Thoracic aorta (tissue), 2 donors: Measurements from ENCODE around the gene GPX5. TPM values are rescaled to one million over a fixed set of nuclear protein-coding genes. Genes with fewer than 3 reads are reported as not detected.

Source experiments
- ATAC-seq: fragments of 150-250 bp; one replicate; pipeline ENCODE4 v1.8.0; 2017; ENCODE audit warnings: low read depth; ENCODE audit not compliant: insufficient number of reproducible peaks, low FRiP score
- DNase-seq: peaks from one replicate; pipeline ENCODE4 v3.0.0-alpha.2; 2020; ENCODE audit warnings: low spot score
- H3K27ac ChIP-seq, 2 donors: fragments of 200-600 bp; sonication (generic); 1 replicate in 1 of 2; 2 replicates in 1 of 2; pipeline ENCODE4 v1.5.1; 2016; ENCODE audit warnings: mild to moderate bottlenecking in 2 of 2, moderate library complexity in 2 of 2
- H3K27me3 ChIP-seq: fragments of 200-600 bp; sonication (generic); replicated peaks from 2 replicates; pipeline ENCODE4 v1.6.0; 2016; ENCODE audit warnings: mild to moderate bottlenecking; ENCODE audit not compliant: insufficient read depth
- H3K36me3 ChIP-seq: fragments of 200-600 bp; sonication (generic); one replicate; pipeline ENCODE4 v1.5.1; 2016
- H3K4me1 ChIP-seq, 2 donors: fragments of 200-600 bp; sonication (generic); 1 replicate in 1 of 2; 2 replicates in 1 of 2; pipeline versions ENCODE4 v1.5.1 to v1.6.0; 2016; ENCODE audit warnings: low read depth in 2 of 2, mild to moderate bottlenecking in 1 of 2; ENCODE audit not compliant: control insufficient read depth in 1 of 2
- H3K4me3 ChIP-seq: fragments of 200-600 bp; sonication (generic); 2 replicates; pipeline ENCODE4 v1.5.1; 2016; ENCODE audit warnings: mild to moderate bottlenecking
- H3K9me3 ChIP-seq: fragments of 200-600 bp; sonication (generic); 2 replicates; pipeline ENCODE4 v1.5.1; 2016
- CTCF ChIP-seq: fragments of 200-600 bp; sonication (generic); IDR thresholded peaks from one replicate; pipeline ENCODE4 v1.5.1; 2019; ENCODE audit warnings: antibody characterized with exemption
- total RNA-seq, 2 donors: library from RNA; depleted of rRNA; stranded (reverse); fragments of >200 nt; gene quantifications; one replicate each; pipeline versions ENCODE4 v1.1.0 to v1.2.3, GENCODE V29; 2016

Gene GPX5
- total RNA-seq, 2 donors from 2014 or later: not detected

DNA sequence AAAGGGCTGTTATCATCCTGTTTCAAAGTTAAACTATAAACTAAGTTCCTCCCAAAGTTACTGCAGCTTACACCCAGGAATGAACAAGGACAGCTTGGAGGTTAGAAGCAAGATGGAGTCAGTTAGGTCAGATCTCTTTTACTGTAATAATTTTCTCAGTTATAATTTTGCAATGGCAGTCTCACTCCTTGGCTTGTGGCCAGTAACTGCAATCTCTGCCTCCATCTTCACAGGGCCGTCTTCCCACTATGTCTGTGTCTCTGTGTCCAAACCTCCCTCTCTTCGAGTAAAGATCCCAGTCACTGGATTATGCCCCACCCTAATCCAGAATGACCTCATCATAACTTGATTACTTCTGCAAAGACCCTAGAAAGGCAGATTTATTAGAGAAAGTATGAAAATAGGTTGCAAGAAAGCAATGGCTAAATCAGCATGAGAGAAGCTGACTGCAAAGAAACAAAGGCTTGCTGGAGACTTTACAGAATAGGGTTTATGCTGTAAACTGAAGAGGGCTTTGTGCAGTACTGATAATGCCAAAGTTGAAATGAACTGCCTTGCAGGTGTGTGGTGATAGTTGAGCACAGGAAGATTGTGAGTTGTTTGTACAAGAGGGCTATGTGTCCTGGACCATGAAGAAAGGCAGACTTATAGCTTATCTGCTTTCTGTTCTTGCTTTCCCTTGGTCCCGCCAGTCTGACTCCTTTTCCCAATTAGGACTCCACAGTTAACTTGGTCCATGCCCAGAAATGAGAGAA, 38.5 kb upstream of the GPX5 start:
- Histone ChIP-seq H3K9me3 (no peaks in the 10 kb centered on the region), H3K27ac (no peak overlapping the region), H3K4me3 (no peak overlapping the region), H3K4me1 (peaks cover 0 to 4% of the 10 kb centered on the region in 2 donors), H3K27me3 (no peaks in the 10 kb centered on the region), H3K36me3 (no peaks in the 10 kb centered on the region)
- ATAC-seq (no peak), DNase-seq (no peak)
- TF ChIP-seq CTCF: no peak

GRCh38 chr6:28488916-28489365, 36.7 kb upstream of the GPX5 start:
- Histone ChIP-seq H3K4me1 (peaks cover 0 to 4% of the 10 kb centered on the region in 2 donors), H3K27me3 (no peaks in the 10 kb centered on the region), H3K36me3 (no peaks in the 10 kb centered on the region), H3K9me3 (no peaks in the 10 kb centered on the region), H3K27ac (no peak overlapping the region), H3K4me3 (no peak overlapping the region)
- TF ChIP-seq CTCF: no peak
- ATAC-seq (no peak), DNase-seq (no peak)

- Histone ChIP-seq H3K9me3 (no peaks in the 10 kb centered on the region), H3K4me1 (peaks cover 0 to 4% of the 10 kb centered on the region in 2 donors), H3K27me3 (no peaks in the 10 kb centered on the region), H3K4me3 (peak overlapping the region; percentile 42), H3K36me3 (no peaks in the 10 kb centered on the region), H3K27ac (no peak overlapping the region)
- no peak for TF ChIP-seq CTCF
- no peak for DNase-seq
- no peak for ATAC-seq
These were observed 36.1 kb upstream of the GPX5 start for GRCh38 chr6:28489366-28490204.

DNA sequence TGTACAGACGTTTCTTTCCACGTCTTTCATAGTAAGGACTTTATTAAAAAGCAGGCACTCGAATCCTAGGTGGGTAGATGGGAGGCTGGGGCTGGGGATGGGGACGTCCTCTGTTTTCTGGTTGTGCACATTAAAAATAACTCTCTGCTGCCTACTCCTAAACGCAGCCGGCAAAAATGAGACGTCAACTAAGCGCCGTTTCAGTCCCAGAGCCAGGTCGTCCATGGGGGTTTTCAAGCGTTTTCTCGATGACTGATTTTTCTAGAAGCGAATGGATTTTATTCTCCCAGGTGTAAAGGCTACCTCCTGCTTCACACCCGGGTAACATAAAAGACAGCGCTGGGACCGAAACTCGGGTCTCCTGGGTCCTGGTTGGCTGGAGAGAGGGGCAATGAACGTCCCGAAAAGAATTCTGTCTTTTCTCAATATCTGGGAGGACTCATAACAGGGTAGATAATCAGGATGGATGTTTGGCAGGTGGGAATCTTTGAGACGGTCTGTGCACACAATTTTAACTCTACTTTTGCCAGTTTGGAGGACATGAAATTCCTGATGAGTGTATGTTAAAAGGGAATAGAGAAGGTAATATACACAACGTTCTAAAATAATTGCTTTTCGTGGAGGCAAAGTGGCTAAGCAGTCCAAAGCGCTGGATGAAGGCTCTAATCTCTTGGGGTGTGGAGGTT, 35.3 kb upstream of the GPX5 start:
- Histone ChIP-seq H3K36me3 (no peaks in the 10 kb centered on the region), H3K4me3 (peak overlapping the region; percentile 42), H3K9me3 (no peaks in the 10 kb centered on the region), H3K4me1 (peaks cover 0 to 4% of the 10 kb centered on the region in 2 donors), H3K27me3 (no peaks in the 10 kb centered on the region), H3K27ac (no peak overlapping the region)
- no peak for ATAC-seq
- DNase-seq: no peak
- no peak for TF ChIP-seq CTCF

DNA sequence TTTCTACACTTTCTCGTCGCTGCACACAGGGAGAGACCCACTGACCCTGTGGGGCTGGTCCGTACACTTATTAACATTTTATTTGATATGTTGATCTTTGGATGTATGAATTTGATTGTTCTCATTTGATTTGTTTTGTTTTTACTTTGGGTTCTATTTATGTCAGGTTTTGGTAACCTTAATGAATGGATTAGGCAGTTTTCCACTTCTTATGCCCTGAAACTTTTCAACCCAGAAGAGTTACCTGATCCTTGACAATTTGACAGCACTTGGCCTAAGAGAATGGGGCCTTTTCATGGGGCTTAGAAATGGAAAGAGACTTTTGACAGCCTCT, 33.7 kb upstream of the GPX5 start:
- TF ChIP-seq CTCF: no peak
- Histone ChIP-seq H3K9me3 (no peaks in the 10 kb centered on the region), H3K36me3 (no peaks in the 10 kb centered on the region), H3K4me1 (peaks cover 0 to 4% of the 10 kb centered on the region in 2 donors), H3K27ac (no peak overlapping the region), H3K27me3 (no peaks in the 10 kb centered on the region), H3K4me3 (no peak overlapping the region)
- no peak for DNase-seq
- ATAC-seq: no peak
